Osteocyte (in vitro differentiated cells): ENCODE results near the gene SEMA4C. TPM values are rescaled to one million over a fixed set of nuclear protein-coding genes. Genes with fewer than 3 reads are reported as not detected.

Experiments
- DNase-seq: peaks from one replicate; pipeline ENCODE4 v3.0.0; 2021; ENCODE audit warnings: mixed read lengths; ENCODE audit not compliant: unreplicated experiment; ENCODE audit errors: extremely low spot score
- H3K27ac Mint-ChIP-seq: one replicate; pipeline ENCODE4 v1.8.0; 2021; ENCODE audit warnings: mild to moderate bottlenecking, mixed read lengths; ENCODE audit not compliant: unreplicated experiment
- H3K27me3 Mint-ChIP-seq: one replicate; pipeline ENCODE4 v1.8.0; 2021; ENCODE audit warnings: mixed read lengths; ENCODE audit not compliant: unreplicated experiment
- H3K36me3 Mint-ChIP-seq: one replicate; pipeline ENCODE4 v1.8.0; 2021; ENCODE audit warnings: mixed read lengths; ENCODE audit not compliant: unreplicated experiment
- H3K4me1 Mint-ChIP-seq: one replicate; pipeline ENCODE4 v1.8.0; 2021; ENCODE audit warnings: mixed read lengths; ENCODE audit not compliant: unreplicated experiment
- H3K4me3 Mint-ChIP-seq: one replicate; pipeline ENCODE4 v1.8.0; 2021; ENCODE audit warnings: mild to moderate bottlenecking, moderate library complexity, mixed read lengths; ENCODE audit not compliant: unreplicated experiment
- H3K9me3 Mint-ChIP-seq: one replicate; pipeline ENCODE4 v1.8.0; 2021; ENCODE audit warnings: mixed read lengths; ENCODE audit not compliant: unreplicated experiment
- CTCF ChIP-seq: fragments of 200-600 bp; sonication (generic); IDR thresholded peaks from 2 replicates; pipeline ENCODE4 v1.5.0; 2021; ENCODE audit warnings: antibody characterized with exemption, mild to moderate bottlenecking, moderate library complexity
- total RNA-seq: library from RNA; stranded (reverse); gene quantifications from 2 replicates; pipeline ENCODE4 v1.2.1, GENCODE V29; 2021

SEMA4C gene
- total RNA-seq, 1 donor from 2014 or later = 33.8 TPM

DNA sequence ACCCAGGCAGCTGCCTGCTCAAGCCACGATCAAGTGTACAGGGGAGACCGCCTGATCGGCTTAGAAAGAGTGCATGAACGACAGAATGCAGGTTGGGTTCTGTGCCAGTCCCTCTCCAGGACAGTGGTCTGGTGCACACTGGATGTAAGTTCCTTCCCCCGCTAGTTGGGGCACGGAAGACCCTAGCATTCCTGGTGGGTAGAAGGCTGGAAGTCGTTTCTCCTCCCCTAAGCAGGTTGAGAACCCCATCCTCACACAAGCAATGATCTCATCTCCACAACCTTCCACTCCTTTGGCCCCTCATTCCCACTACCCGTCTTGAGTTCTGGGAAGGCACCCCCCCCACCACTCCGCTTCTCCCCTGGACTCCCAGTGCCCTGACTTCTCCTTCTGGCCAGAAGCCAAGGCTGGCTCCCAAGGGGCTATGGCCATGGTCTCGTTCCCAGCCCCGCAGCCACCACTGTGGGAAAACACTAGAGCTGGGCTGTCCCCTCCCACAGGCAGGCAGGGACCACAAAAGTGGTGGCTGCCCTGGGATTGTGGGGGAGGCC lies 10.7 kb downstream of the SEMA4C start:
- no peak for TF ChIP-seq CTCF
- Mint-ChIP-seq H3K4me1 (peaks cover 35% of the 10 kb centered on the region), H3K36me3 (peaks cover 7% of the 10 kb centered on the region), H3K27ac (peak overlapping the region; percentile 82), H3K9me3 (no peaks in the 10 kb centered on the region), H3K27me3 (no peaks in the 10 kb centered on the region), H3K4me3 (peak overlapping the region; percentile 78)
- no peak for DNase-seq

DNA sequence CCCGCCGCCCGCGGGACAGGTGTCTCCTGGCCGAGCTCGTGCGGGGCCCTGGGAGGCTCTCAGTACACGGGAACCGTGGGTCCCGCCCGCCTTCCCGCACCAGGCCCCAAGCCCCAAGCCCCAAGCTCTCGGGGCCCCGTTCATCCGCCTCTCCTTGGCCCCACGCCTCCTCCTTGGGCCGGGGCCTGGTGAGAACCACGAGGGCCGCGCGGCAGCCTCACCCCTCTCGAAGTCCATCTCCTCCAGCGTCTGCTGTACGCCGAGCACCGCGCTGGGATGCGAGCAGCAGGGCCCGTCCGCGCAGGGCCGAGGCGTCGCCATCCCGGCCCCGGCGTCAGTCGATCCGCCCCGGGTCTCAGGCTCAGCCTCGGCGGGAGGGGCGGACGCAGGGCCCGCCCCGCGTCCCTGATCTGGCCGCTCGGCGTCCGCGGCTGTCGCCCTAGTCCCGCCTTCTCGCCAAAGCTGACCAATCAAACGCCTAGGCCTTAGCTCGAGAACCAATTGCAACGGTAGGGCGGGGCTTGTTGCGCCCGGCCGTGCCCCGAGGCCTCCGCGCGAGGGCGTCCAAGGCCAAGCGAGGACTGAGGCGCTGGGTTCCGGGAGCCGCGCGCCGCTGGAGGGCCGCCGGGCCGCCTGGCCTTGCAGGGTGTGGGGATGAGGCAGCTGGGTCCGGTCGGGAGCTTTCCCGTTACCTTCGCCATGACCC lies 12.1 kb downstream of the SEMA4C start, which contains the start of gene ANKRD39:
Gene ANKRD39 (minus strand): TSS at position 350 of the 706 bp plus-strand sequence. CDS start 29 bp downstream, at position 321.
- H3K27ac Mint-ChIP-seq = peak within 1 kb of the TSS; percentile 82
- TF ChIP-seq CTCF = peak; percentile 82

GRCh38 chr2:96856776-96857666 lies 12.9 kb downstream of the SEMA4C start:
- no peak for DNase-seq
- H3K4me1 Mint-ChIP-seq = peaks cover 35% of the 10 kb centered on the region
- H3K9me3 Mint-ChIP-seq = no peaks in the 10 kb centered on the region
- H3K36me3 Mint-ChIP-seq = peaks cover 12% of the 10 kb centered on the region
- peak overlapping the region; percentile 73 for H3K27ac Mint-ChIP-seq
- peak overlapping the region; percentile 83 for H3K4me3 Mint-ChIP-seq
- TF ChIP-seq CTCF = no peak
- no peaks in the 10 kb centered on the region for H3K27me3 Mint-ChIP-seq

More for the DNA sequence above, 12.1 kb downstream of the SEMA4C start, which contains the start of gene ANKRD39:
- Mint-ChIP-seq H3K36me3 (peaks cover 8% of the 10 kb centered on the region), H3K4me1 (peaks cover 35% of the 10 kb centered on the region), H3K4me3 (peak within 1 kb of the TSS; percentile 83), H3K9me3 (no peaks in the 10 kb centered on the region), H3K27me3 (no peaks in the 10 kb centered on the region)
- DNase-seq = peak; percentile 100

GRCh38 chr2:96853321-96853720 lies 16.6 kb downstream of the SEMA4C start:
- Mint-ChIP-seq H3K27ac (no peak overlapping the region), H3K27me3 (no peaks in the 10 kb centered on the region), H3K36me3 (peaks cover 12% of the 10 kb centered on the region), H3K4me1 (peaks cover 13% of the 10 kb centered on the region), H3K4me3 (no peak overlapping the region), H3K9me3 (no peaks in the 10 kb centered on the region)
- DNase-seq = no peak
- TF ChIP-seq CTCF = no peak
